ENCODE measurements around the gene AADACL4. TPM values are rescaled to one million over a fixed set of nuclear protein-coding genes. Genes with fewer than 3 reads are reported as not detected.
"Not testable (repeated sequence)": the region's sequence is repeated elsewhere in the genome, so short reads cannot be mapped to it uniquely, and the experiment has no call there.

The AADACL4 gene
- total RNA-seq, 1 experiment from 2014 or later: not detected

- no peak for DNase-seq (ENCODE audit: low spot score)
These were observed 65.8 kb downstream of the AADACL4 start for GRCh38 chr1:12709696-12710095.

GRCh38 chr1:12711536-12711935 is 67.7 kb downstream of the AADACL4 start:
- DNase-seq (ENCODE audit: low spot score): no peak

- no peak for DNase-seq (ENCODE audit: low spot score)
These were observed 68.2 kb downstream of the AADACL4 start for GRCh38 chr1:12712076-12712475.

GRCh38 chr1:12712929-12713328 is 69.0 kb downstream of the AADACL4 start:
- no peak for DNase-seq (ENCODE audit: low spot score)

- DNase-seq (ENCODE audit: low spot score): not testable (repeated sequence)
These were observed 69.8 kb downstream of the AADACL4 start for GRCh38 chr1:12713651-12714050.

GRCh38 chr1:12714710-12715475 is 71.0 kb downstream of the AADACL4 start:
- no peak for DNase-seq (ENCODE audit: low spot score)

GRCh38 chr1:12715896-12716437 is 72.1 kb downstream of the AADACL4 start, which contains the start of gene AADACL3:
Gene AADACL3, plus strand, starts transcription at chr1:12716110. Its CDS starts 67 bp downstream, at chr1:12716177.
- no peak for DNase-seq (ENCODE audit: low spot score)

Other genes with a start within 250 kb of the AADACL4 start
- 38.1 and 43.1 TPM in 2 replicates for gene DHRS3, start 25.9 kb upstream of the AADACL4 start, total RNA-seq (2014; rRNA removed; shearing (Covaris generic))
- gene AADACL3, start 72.0 kb downstream of the AADACL4 start, total RNA-seq (2014; rRNA removed; shearing (Covaris generic)): not detected in 2 replicates
- not detected in 2 replicates for gene CFAP107, start 102.1 kb downstream of the AADACL4 start, total RNA-seq (2014; rRNA removed; shearing (Covaris generic))
- not detected in 2 replicates for gene PRAMEF12, start 129.7 kb downstream of the AADACL4 start, total RNA-seq (2014; rRNA removed; shearing (Covaris generic))
- not detected in 2 replicates for gene PRAMEF1, start 147.3 kb downstream of the AADACL4 start, total RNA-seq (2014; rRNA removed; shearing (Covaris generic))
- not detected in 2 replicates for gene PRAMEF11, start 187.3 kb downstream of the AADACL4 start, total RNA-seq (2014; rRNA removed; shearing (Covaris generic))
- gene HNRNPCL1, start 204.6 kb downstream of the AADACL4 start, total RNA-seq (2014; rRNA removed; shearing (Covaris generic)): not detected in 2 replicates
- not detected in 2 replicates for gene PRAMEF2, start 213.0 kb downstream of the AADACL4 start, total RNA-seq (2014; rRNA removed; shearing (Covaris generic))
- gene PRAMEF4, start 242.1 kb downstream of the AADACL4 start, total RNA-seq (2014; rRNA removed; shearing (Covaris generic)): not detected in 2 replicates

All from H4 (cell line).